GM18505 (cell line): ENCODE results near the gene B3GNT3.
"Not testable (repeated sequence)": the region's sequence is repeated elsewhere in the genome, so short reads cannot be mapped to it uniquely, and the experiment has no call there.

Source experiments
- ATAC-seq: cut with Tn5 transposase; IDR thresholded peaks from one replicate; pipeline ENCODE4 v1.9.1; 2021; ENCODE audit not compliant: unreplicated experiment
- POLR2A ChIP-seq: IDR thresholded peaks from 4 replicates; pipeline ENCODE4 v1.6.1; 2011; ENCODE audit warnings: borderline replicate concordance; ENCODE audit not compliant: insufficient read depth, insufficient read length; ENCODE audit errors: extremely low read depth

Gene B3GNT3

DNA sequence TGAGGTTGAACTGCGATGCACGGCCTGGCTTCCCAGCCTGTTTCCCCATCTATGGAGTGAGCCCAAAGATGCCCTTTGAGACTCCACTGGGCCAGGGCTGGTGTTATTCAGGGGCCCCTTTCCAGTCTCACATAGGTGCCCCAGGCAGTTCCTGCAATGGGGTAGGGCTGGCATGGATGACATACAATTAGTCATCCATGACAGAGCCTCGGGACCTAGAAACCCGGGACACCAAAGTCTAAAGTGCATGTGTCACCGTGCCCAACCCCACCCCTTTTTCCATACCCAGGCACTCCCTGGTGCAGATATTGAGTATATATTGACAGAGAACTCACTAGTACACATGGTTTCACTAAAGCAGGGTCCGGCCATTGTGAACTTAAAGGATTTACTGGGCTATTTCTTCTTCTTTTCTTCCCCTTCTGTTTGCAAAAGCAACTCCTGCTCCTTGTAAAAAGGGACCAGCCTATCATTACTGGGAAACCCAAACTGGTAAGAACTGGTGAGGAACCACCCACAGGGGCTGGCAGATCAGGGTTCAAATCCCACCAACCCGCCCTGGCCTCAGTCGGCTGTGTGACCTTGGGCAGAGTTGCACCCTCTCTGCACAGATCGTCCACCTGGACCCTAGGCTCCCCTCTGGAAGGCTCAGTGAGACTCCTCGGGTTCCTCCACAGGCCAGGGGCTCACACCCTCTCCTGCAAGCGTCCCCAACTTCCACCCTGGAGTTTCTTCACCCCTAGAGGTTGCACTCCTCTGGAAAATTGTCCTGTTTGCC, 2.7 kb downstream of the B3GNT3 start:
- no peak for TF ChIP-seq POLR2A
- ATAC-seq: no peak

DNA sequence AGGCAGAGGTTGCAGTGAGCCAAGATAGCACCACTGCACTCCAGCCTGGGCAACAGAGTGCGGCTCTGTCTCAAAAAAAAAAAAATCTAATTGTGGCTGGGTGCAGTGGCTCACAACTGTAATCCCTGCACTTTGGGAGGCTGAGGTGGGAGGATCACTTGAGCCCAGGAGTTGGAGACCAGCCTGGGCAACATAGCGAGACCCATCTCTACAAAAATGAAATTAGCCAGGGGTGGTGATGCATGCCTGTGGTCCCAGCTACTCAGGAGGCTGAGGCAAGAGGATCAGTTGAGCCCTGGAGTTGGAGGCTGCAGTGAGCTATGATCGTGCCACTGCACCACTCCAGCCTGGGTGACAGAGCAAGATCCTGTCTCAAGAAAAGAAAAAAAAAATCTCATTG, 3.7 kb downstream of the B3GNT3 start:
- not testable (repeated sequence) for ATAC-seq

DNA sequence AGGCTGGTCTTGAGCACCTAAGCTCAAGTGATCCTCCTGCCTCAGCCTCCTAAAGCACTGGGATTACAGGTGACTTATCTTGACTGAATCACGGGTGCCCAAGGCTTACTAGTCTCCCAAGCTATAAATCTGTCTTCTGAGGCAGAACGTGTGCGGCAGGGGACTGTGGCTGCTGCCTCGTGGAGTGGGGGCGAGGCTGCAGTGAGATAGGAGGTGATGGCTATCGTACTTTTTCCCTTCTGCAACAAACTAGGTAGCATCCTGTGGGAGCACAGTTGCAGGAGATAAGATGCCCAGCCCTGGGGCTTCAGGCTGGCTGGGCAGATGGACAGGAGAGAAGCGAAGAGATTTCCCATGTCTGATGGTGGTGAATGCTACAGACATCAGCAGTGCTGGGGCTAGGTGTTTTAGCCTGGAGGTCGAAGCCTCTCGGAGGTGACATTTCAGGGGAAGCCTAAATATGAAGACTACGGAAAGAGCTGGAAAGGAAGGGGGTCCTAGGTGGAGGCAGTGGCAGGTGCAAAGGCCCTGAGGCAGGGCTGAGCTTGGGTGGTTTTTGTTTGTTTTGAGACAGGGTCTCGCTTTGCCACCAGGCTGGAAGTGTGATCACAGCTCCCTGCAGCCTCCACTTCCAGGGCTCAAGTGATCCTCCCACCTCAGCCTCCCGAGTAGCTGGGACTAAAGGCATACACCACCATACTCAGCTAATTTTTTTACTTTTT, 7.4 kb downstream of the B3GNT3 start:
- no peak for ATAC-seq

DNA sequence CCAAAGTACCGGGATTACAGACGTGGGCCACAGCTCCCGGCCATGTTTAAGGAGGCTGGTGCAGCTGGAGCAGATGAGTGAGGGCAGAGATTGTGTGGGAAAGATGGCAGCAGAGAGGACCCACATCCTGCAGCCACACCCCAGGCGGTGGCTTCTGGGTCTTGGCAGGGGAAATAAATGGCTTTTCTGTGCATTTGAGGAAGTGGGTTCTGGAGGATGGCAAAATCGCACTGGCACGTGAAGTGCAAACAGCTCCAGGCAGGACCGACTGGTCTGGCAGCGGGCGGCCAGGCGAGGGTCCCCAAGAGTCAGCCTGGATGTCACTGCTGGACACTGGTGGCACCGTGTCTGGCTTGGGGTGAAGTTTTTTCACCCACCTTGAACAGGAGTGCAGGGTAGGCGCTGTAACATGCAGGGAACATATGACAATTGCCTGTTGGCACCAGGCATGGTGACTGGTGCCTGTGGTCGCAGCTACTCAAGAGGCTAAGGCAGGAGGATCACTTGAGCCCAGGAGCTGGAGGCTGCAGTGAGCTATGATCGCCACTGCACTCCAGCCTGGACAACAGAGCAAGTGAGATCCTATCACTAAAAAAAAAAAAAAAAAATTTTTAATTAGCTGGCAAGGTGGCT, 8.4 kb downstream of the B3GNT3 start:
- no peak for TF ChIP-seq POLR2A
- no peak for ATAC-seq

More for the DNA sequence above, 7.4 kb downstream of the B3GNT3 start:
- TF ChIP-seq POLR2A: no peak

DNA sequence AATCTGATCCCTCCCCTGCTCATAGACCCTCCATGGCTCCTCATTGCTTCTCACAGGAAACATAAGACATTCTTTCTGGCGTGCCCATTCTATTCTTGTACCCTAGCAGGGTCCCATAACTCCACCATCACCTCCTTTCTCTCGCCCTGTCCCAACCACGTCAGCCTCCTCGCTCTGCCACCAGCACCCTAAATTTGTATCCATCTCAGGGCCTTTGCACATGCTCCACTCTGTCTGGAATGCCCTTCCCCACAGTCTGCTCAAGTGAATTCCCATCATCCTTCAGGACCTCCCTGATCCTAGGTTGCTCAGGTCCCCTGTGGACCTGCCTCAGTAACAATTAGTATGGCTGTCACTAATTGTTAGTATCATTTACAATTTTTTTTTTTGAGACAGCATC, 10.5 kb downstream of the B3GNT3 start:
- TF ChIP-seq POLR2A: no peak
- no peak for ATAC-seq

DNA sequence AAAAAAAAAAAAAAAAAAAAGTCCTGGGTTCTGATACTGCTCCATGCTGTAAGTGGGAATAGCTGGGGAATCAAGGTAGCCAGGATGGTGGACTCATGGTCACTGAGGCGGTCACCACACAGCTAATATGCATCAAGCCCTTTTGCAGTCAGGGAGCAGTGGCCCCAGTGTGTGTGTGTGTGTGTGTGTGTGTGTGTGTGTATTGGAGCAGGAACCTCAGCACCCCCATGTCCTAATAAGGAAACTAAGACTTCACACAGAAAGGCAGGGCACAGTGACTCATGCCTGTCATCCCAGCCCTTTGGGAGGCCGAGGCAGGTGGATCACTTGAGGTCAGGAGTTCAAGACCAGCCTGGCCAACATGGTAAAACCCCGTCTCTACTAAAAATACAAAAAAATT, 12.0 kb downstream of the B3GNT3 start:
- no peak for ATAC-seq
- no peak for TF ChIP-seq POLR2A

DNA sequence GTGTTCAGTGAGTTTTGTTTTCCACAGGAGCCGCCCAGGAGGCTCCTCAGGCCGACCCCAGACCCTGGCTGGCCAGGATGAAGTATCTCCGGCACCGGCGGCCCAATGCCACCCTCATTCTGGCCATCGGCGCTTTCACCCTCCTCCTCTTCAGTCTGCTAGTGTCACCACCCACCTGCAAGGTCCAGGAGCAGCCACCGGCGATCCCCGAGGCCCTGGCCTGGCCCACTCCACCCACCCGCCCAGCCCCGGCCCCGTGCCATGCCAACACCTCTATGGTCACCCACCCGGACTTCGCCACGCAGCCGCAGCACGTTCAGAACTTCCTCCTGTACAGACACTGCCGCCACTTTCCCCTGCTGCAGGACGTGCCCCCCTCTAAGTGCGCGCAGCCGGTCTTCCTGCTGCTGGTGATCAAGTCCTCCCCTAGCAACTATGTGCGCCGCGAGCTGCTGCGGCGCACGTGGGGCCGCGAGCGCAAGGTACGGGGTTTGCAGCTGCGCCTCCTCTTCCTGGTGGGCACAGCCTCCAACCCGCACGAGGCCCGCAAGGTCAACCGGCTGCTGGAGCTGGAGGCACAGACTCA, 12.9 kb downstream of the B3GNT3 start:
- no peak for TF ChIP-seq POLR2A
- no peak for ATAC-seq

DNA sequence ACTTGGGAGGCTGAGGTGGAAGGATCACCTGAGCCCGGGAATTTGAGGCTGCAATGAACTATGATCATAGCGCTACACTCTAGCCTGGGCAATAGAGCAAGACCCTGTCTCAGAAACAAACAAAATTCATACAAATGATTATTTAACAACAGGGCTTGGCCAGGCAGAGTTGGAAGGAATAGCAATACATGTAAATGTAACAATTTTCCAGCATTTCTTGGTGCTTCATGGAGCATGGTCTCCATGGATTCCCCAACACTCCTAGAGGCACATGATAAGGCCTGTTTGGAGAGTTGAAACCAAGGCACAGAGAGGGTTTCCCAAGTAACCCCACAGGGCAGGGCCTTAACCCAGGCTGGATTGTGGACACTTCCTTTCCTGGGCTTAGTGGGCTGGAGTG, 16.2 kb downstream of the B3GNT3 start:
- TF ChIP-seq POLR2A: no peak

DNA sequence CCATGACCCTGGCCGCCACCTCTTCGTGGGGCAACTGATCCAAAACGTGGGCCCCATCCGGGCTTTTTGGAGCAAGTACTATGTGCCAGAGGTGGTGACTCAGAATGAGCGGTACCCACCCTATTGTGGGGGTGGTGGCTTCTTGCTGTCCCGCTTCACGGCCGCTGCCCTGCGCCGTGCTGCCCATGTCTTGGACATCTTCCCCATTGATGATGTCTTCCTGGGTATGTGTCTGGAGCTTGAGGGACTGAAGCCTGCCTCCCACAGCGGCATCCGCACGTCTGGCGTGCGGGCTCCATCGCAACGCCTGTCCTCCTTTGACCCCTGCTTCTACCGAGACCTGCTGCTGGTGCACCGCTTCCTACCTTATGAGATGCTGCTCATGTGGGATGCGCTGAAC, 16.7 kb downstream of the B3GNT3 start:
- no peak for TF ChIP-seq POLR2A
- no peak for ATAC-seq

More for the DNA sequence above, 16.2 kb downstream of the B3GNT3 start:
- ATAC-seq: no peak

DNA sequence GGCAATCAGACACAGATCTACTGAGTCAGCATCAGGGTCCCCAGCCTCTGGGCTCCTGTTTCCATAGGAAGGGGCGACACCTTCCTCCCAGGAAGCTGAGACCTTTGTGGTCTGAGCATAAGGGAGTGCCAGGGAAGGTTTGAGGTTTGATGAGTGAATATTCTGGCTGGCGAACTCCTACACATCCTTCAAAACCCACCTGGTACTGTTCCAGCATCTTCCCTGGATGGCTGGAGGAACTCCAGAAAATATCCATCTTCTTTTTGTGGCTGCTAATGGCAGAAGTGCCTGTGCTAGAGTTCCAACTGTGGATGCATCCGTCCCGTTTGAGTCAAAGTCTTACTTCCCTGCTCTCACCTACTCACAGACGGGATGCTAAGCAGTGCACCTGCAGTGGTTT, 17.2 kb downstream of the B3GNT3 start:
- TF ChIP-seq POLR2A: no peak
- no peak for ATAC-seq

DNA sequence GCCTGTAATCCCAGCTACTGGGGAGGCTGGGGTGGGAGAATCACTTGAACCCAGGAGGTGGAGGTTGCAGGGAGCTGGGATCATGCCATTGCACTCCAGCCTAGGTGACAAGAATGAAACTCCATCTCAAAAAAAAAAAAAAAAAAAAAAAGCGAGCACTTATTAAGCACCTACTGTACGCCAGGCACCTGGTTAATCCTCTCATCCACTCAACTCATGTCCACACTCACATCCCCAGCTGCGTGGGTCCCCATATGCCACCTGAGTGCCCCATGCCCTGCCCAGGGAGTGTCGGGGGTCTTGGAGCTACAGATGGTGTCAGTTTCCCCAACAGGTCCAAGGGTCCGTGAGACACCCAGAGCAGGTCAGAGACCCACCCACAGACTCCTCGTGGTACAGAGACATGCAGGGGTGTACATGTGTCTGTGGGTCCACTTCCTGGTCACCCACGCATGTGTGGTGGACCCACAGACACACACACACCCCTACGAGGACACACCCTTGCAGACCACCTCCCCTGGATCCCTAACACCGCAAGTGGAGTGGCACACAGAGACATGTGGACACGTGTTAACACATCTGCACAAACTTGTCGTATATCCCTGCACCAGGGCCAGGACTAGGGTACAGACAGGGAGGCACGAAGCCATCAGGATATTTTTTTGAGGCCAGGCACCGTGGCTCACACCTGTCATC, 22.9 kb downstream of the B3GNT3 start:
- no peak for ATAC-seq
- TF ChIP-seq POLR2A: no peak

DNA sequence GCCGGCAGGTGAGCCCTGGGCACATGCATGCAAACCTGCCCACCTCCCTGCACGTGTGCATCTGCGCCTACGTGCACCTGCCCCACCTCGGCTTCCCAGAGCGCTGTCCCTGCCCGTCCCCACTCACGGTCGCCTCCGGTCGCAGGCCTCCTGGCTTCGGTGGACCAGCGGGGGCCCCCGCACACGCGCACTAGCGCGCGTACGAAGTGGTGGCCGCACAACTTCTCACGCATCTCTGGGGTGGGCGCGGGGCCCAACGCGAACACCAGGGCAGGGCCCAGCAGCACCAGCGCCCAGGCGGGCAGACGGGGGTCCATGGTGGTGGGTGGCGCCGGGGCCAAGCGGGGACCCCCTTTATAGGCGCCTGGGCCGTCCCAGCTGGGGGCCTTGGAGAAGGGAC, 26.3 kb downstream of the B3GNT3 start, which contains the start of gene INSL3:
INSL3 (minus strand) TSS at position 330 of the 400 bp plus-strand sequence; CDS start at position 317, 13 bp downstream.
- no peak for TF ChIP-seq POLR2A
- no peak for ATAC-seq

DNA sequence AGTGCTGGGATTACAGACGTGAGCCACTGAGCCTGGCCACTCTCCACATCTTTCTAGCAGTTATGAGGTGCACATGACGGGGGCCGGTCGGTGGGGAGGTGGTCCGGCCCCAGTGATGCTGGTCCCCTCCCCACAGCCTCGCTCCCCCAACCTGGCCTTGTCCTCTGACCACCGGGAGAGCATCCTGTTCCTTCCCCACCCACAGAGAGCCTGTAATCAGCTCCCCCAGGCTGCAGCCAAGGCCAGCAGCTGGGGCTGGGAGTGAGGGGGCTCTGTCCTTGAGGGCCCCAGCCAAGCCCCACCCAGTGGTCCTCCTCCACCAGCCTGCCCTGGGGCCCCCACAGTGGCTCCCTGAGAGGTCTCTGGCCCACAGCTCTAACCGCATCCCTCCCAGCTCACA, 29.4 kb downstream of the B3GNT3 start:
- ATAC-seq: no peak
- no peak for TF ChIP-seq POLR2A
